Lung (tissue), 12 donors: ENCODE measurements around the gene LIN7B. TPM values are rescaled to one million over a fixed set of nuclear protein-coding genes. Genes with fewer than 3 reads are reported as not detected.

Source experiments
- ATAC-seq: fragments of 200-7000 bp; cut with Tn5 transposase; one replicate; pipeline ENCODE4 v1.9.1; 2020; ENCODE audit warnings: moderate number of reproducible peaks; ENCODE audit not compliant: insufficient read depth, low FRiP score
- DNase-seq, 3 donors: peaks; one replicate each; pipeline ENCODE4 v3.0.0-alpha.2; 2013 to 2017
- H3K27ac ChIP-seq, 2 donors: one replicate each; pipeline ENCODE4 v1.5.1; 2013; ENCODE audit warnings: mild to moderate bottlenecking in 2 of 2, moderate library complexity in 2 of 2, control low read depth in 1 of 2, inconsistent platforms in 1 of 2, low read depth in 1 of 2, low read length in 1 of 2
- H3K27me3 ChIP-seq, 3 donors: one replicate each; pipeline ENCODE4 v1.5.1; 2013; ENCODE audit warnings: low read length in 2 of 3; ENCODE audit not compliant: control insufficient read depth in 3 of 3, insufficient read depth in 3 of 3
- H3K36me3 ChIP-seq, 4 donors: one replicate each; pipeline ENCODE4 v1.5.1; 2013; ENCODE audit warnings: low read length in 4 of 4, mild to moderate bottlenecking in 1 of 4, moderate library complexity in 1 of 4; ENCODE audit not compliant: control insufficient read depth in 4 of 4, insufficient read depth in 4 of 4
- H3K4me1 ChIP-seq, 5 donors: one replicate each; pipeline ENCODE4 v1.5.1; 2013; ENCODE audit warnings: low read length in 5 of 5, mild to moderate bottlenecking in 2 of 5, moderate library complexity in 1 of 5; ENCODE audit not compliant: control insufficient read depth in 5 of 5, insufficient read depth in 5 of 5
- H3K4me3 ChIP-seq: one replicate; pipeline ENCODE4 v1.5.1; 2013; ENCODE audit warnings: mild to moderate bottlenecking, control low read depth, moderate library complexity
- H3K9ac ChIP-seq, 2 donors: one replicate each; pipeline ENCODE4 v1.5.1; 2013; ENCODE audit warnings: low read length in 2 of 2, control low read depth in 1 of 2; ENCODE audit not compliant: insufficient read depth in 1 of 2
- H3K9me3 ChIP-seq, 4 donors: one replicate each; pipeline ENCODE4 v1.5.1; 2013; ENCODE audit warnings: low read length in 3 of 4, mild to moderate bottlenecking in 1 of 4, moderate library complexity in 1 of 4; ENCODE audit not compliant: control insufficient read depth in 4 of 4, insufficient read depth in 3 of 4
- CTCF ChIP-seq: IDR thresholded peaks from 2 replicates; pipeline ENCODE4 v1.5.1; 2012; ENCODE audit warnings: mild to moderate bottlenecking; ENCODE audit errors: control extremely low read depth, extremely low read depth
- WGBS, 2 donors: extraction: QIAGEN DNeasy Blood & Tissue Kit; methylation state at CpG; one replicate each; pipeline ENCODE4 v1.1.7; 2013; 5-methylcytosine and 5-hydroxymethylcytosine counted together
- polyA plus RNA-seq, 2 donors: library from polyadenylated mRNA; stranded (reverse); fragments of 200-250 nt; gene quantifications; one replicate each; pipeline ENCODE4 v1.2.1, GENCODE V29; 2013
- total RNA-seq, 2 donors: library from RNA; depleted of rRNA in 1 of 2; stranded (reverse); fragments of >200 nt in 1 of 2; gene quantifications; one replicate each; pipeline ENCODE4 v1.2.1, GENCODE V29; 2014 to 2021
- donor health status: control.
- donor health status: control.
- donor health status: Bipolar disorder and iron deficiency.
- donor health status: healthy.
- donor health status: DM: yes; HTN: yes; CAD: no.

Gene LIN7B
- total and polyA plus RNA-seq, 4 donors, result 6.4 to 12.4 (median 7.2) TPM

- Histone ChIP-seq H3K9me3 (peaks cover 0 to 1% (median 0%) of the 10 kb centered on the region in 4 donors), H3K27ac (no peak overlapping the region), H3K36me3 (peaks cover 17 to 46% (median 33%) of the 10 kb centered on the region in 4 donors), H3K4me3 (no peak overlapping the region), H3K27me3 (no peaks in the 10 kb centered on the region), H3K9ac (no peak overlapping the region), H3K4me1 (peaks cover 0 to 7% (median 4%) of the 10 kb centered on the region in 5 donors)
- no peak for TF ChIP-seq CTCF
- 93 to 95% methylated on average over 17 of the region's 17 CpGs for whole genome bisulfite sequencing, 2 donors
- ATAC-seq, result no peak
- DNase-seq, result no peak
These were observed 22.7 kb upstream of the LIN7B start for GRCh38 chr19:49091391-49092038.

- 94% methylated on average over 6 of the region's 6 CpGs for WGBS, 2 donors
- no peak for TF ChIP-seq CTCF
- DNase-seq, result no peak
These were observed 21.5 kb upstream of the LIN7B start for GRCh38 chr19:49092686-49093085.

GRCh38 chr19:49094505-49095482 lies 19.4 kb upstream of the LIN7B start:
- 82 to 88% methylated on average over 23 of the region's 23 CpGs for WGBS, 2 donors
- H3K27ac ChIP-seq, result no peak overlapping the region
- peaks cover 22 to 59% (median 46%) of the 10 kb centered on the region in 4 donors for H3K36me3 ChIP-seq
- DNase-seq (no peak), ATAC-seq (no peak)
- H3K4me3 ChIP-seq, result no peak overlapping the region
- no peak for TF ChIP-seq CTCF
- H3K27me3 ChIP-seq, result no peaks in the 10 kb centered on the region
- peaks cover 0 to 1% (median 0%) of the 10 kb centered on the region in 4 donors for H3K9me3 ChIP-seq
- H3K4me1 ChIP-seq, result no peaks in the 10 kb centered on the region
- H3K9ac ChIP-seq, result no peak overlapping the region

More at GRCh38 chr19:49092686-49093085, 21.5 kb upstream of the LIN7B start:
- H3K36me3 ChIP-seq, result peaks cover 17 to 50% (median 36%) of the 10 kb centered on the region in 4 donors
- no peaks in the 10 kb centered on the region for H3K27me3 ChIP-seq
- ATAC-seq, result no peak
- peaks cover 0 to 1% (median 0%) of the 10 kb centered on the region in 4 donors for H3K9me3 ChIP-seq
- H3K9ac ChIP-seq, result no peak overlapping the region
- H3K27ac ChIP-seq, result no peak overlapping the region
- no peak overlapping the region for H3K4me3 ChIP-seq
- peaks cover 0 to under 1% (median 0%) of the 10 kb centered on the region in 5 donors for H3K4me1 ChIP-seq
